A673 (cell line): ENCODE measurements around the gene DMC1.
"Not testable (repeated sequence)": the region's sequence is repeated elsewhere in the genome, so short reads cannot be mapped to it uniquely, and the experiment has no call there.

Experiments used
- EZH2 ChIP-seq: fragments of 200-600 bp; sonication (generic); IDR thresholded peaks from 2 replicates; pipeline ENCODE4 v1.6.1; 2017; ENCODE audit warnings: borderline replicate concordance, low read depth, mild to moderate bottlenecking, mixed read lengths, antibody characterized with exemption, low read length; ENCODE audit not compliant: poor library complexity, severe bottlenecking
- TF ChIP-seq, protein P1 (sequence below): fragments of 300-800, 200-600 bp; sonication (generic); conservative IDR thresholded peaks from 2 replicates; pipeline ENCODE4 v1.5.1; 2017; ENCODE audit warnings: low read depth, mild to moderate bottlenecking, antibody characterized with exemption, low read length, moderate library complexity, mixed read lengths

DNA sequence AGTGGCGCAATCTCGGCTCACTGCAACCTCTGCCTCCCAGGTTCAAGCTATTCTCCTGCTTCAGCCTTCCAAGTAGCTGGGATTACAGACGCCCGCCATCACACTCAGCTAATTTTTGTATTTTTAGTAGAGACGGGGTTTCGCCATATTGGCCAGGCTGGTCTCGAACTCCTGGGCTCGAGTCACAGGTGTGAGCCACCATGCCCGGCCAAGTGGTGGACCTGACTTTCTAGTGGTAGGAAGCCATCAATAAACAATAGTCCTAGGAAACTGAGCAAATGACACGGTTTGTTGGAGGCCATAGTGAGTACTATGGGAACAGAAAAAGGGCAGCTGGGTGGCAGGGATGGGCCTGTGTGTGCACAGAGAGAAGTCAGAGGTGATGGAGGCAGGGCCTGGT lies 99.8 kb downstream of the DMC1 start:
- TF ChIP-seq, protein P1, sequence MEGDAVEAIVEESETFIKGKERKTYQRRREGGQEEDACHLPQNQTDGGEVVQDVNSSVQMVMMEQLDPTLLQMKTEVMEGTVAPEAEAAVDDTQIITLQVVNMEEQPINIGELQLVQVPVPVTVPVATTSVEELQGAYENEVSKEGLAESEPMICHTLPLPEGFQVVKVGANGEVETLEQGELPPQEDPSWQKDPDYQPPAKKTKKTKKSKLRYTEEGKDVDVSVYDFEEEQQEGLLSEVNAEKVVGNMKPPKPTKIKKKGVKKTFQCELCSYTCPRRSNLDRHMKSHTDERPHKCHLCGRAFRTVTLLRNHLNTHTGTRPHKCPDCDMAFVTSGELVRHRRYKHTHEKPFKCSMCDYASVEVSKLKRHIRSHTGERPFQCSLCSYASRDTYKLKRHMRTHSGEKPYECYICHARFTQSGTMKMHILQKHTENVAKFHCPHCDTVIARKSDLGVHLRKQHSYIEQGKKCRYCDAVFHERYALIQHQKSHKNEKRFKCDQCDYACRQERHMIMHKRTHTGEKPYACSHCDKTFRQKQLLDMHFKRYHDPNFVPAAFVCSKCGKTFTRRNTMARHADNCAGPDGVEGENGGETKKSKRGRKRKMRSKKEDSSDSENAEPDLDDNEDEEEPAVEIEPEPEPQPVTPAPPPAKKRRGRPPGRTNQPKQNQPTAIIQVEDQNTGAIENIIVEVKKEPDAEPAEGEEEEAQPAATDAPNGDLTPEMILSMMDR = not testable (repeated sequence)
- TF ChIP-seq EZH2 = not testable (repeated sequence)
